IPS-NIHi7 (cell line): ENCODE measurements around the gene NPC1.

Experiments
- DNase-seq: peaks from one replicate; pipeline ENCODE4 v3.0.0; 2012; ENCODE audit warnings: mixed read lengths; ENCODE audit errors: extremely low spot score

Gene NPC1

DNA sequence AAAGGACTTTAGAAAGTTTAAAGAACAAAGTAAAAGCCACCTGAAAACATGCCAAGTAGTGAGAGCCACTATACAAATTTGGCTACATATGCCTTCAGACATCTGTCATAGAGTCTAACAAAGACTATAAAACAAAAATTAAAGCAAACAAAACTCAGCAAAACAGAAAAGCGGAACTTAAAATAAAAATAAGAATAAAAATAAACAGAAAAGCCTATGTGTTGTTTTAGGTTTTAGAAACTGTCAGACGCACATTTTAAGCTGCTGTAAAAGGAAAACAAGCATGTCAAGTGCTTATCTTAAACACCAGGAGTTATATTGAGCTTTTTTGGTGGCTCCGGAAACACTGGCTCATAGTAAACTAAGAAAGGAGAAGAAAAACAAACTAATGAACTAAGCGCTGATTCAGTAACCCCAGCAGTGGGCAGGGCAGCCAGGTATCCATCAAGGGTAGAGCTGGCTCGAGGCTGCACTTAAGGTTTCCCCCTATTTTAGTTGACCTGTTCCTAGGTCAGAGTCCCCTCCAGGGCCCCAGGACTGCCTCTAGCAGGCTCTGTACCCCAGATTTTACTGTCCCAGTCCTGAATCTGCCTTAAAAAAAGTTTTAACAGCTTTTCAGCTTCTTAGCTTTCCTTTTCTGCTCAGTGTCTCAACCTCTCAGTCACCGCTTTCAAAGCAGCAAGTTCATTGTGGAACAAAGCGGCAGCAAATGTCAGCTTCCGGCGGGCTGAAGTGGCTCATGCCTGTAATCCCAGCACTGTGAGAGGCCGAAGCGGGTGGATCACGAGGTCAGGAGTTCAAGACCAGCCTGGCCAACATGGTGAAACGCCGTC, 98.4 kb downstream of the NPC1 start:
- no peak for DNase-seq

DNA sequence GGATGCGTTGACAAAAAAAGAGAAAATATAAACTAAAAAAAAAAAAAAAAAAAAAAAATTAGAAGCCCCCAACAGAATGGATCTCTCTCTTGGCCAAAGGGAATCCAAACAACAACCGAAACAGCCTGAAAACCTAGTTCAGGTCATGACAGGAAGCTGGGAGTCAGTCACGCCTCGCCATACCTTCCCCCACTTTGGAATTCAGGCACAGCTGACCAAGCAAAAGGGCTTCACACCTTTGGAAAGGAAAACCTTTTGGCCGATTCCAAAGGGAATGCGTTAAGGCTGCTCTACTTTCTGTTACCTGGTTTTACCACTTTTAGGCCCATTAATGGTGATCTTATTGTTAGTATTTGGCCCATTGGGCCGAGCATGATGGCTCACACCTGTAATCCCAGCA, 100.9 kb downstream of the NPC1 start:
- peak; percentile 17 for DNase-seq

DNA sequence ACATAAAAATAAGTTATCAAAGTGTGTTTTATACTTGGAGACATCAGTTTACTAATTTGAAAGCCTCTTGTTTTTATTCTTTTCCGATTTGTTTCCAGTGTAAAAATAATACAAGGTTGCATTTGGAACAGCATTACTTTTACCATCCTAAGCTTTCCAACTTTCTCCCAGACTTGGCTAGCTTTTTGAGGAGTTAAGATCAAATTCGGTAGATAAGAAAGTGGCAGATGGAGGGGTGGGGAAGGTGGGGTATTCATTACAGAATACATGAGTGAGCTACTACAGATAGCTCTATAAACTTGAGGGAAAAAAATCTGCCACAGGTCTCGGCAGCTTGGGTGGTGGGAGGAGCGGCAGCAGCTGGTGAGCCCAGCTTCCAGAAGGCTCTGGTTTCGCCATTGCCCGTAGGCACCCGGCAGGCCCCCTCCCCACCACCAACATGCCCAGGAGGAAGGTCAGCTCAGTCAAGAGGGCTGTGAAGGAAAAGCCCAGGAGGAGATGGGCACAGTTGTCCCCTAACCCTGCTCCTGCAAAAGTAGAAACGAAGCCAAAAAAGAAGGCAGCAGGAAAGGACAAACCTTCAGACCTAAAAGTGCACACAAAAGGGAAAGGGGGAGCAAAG, 101.6 kb downstream of the NPC1 start:
- no peak for DNase-seq
